ENCODE measurements around the gene CFAP99. TPM values are rescaled to one million over a fixed set of nuclear protein-coding genes. Genes with fewer than 3 reads are reported as not detected.
A peak's percentile ranks its signal among the peaks of the same experiment; 100 is the strongest.

Gene CFAP99
- total and polyA plus RNA-seq, 9 of the 15 experiments (the other 6 are each of a cell fraction or from before 2014, with no cell fraction given): 0.07 to 0.18 (median 0.09) TPM; not detected in 6

DNA sequence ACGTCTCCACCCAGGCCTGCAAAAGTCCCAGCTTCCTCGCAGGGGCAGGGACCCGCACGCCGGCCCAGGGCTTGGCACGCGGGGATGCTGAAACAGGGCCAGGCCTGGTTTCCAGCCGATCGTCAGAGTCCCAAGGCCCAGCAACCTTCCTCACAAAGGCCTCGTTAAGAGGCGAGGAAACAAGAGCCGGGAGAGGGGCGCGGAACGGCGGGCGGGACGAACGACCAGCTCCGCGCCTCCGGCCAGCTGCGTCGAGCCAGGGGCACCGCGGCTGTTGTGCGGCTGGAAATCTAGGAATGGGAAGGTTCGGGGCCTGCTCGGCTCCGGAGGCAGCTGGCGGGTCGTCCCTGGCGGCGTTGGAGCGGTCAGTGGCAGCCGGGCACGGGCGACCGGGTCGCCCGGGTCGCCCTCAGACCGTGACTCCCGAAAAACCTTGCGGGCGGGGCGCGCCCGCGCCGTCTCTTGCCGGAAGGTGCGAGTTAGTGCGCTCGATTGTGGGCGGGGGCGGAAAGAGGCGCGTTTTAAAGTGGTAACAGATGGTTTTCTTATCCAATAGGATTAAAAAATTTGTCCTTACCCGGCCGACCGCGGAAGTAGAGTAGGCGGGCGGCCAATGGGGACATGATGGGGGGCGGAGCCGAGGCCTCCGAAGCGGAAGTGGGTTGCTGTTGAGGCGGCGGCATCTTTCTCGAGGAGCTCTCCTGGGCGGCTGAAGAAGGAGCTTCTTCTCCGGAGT is 49.9 kb downstream of the CFAP99 start, which contains the start of gene RNF4 (continued):
- TF ChIP-seq, protein P1, sequence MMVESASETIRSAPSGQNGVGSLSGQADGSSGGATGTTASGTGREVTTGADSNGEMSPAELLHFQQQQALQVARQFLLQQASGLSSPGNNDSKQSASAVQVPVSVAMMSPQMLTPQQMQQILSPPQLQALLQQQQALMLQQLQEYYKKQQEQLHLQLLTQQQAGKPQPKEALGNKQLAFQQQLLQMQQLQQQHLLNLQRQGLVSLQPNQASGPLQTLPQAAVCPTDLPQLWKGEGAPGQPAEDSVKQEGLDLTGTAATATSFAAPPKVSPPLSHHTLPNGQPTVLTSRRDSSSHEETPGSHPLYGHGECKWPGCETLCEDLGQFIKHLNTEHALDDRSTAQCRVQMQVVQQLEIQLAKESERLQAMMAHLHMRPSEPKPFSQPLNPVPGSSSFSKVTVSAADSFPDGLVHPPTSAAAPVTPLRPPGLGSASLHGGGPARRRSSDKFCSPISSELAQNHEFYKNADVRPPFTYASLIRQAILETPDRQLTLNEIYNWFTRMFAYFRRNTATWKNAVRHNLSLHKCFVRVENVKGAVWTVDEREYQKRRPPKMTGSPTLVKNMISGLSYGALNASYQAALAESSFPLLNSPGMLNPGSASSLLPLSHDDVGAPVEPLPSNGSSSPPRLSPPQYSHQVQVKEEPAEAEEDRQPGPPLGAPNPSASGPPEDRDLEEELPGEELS (CRISPR knock-in tag; IDR thresholded peaks at IDR 0.05; ENCODE audit: borderline replicate concordance): no peak
- TF ChIP-seq USF1 (CRISPR knock-in tag; IDR thresholded peaks at IDR 0.05) (no peak), BRF2 (IDR thresholded peaks at IDR 0.05; ENCODE audit: borderline replicate concordance, insufficient read depth, insufficient read length) (no peak), KLF1 (tag; IDR thresholded peaks at IDR 0.05) (peak; percentile 34; the same call in 1 of the 2 replicates), NCOA4 (IDR thresholded peaks at IDR 0.05; ENCODE audit: partially characterized antibody) (no peak), ZFP36 (IDR thresholded peaks at IDR 0.05; ENCODE audit: low read depth, low read length, partially characterized antibody) (no peak), CEBPB (tag; IDR thresholded peaks at IDR 0.05) (no peak), NFRKB (IDR thresholded peaks at IDR 0.05; ENCODE audit: low read depth) (0 out of 2 replicates have a peak, but pooled peaks have one; percentile 22), ATF1 (CRISPR knock-in tag; IDR thresholded peaks at IDR 0.05) (no peak), ATF1 (tag; IDR thresholded peaks at IDR 0.05) (peak; percentile 81), CCNT2 (IDR thresholded peaks at IDR 0.05; ENCODE audit: borderline replicate concordance, extremely low read depth, insufficient read length, low read depth, low read length) (no peak), ZBED1 (IDR thresholded peaks at IDR 0.05) (no peak), DLX4 (CRISPR knock-in tag; IDR thresholded peaks at IDR 0.05) (no peak), RFX7 (CRISPR knock-in tag; IDR thresholded peaks at IDR 0.05) (no peak)
- TF ChIP-seq, protein P2, sequence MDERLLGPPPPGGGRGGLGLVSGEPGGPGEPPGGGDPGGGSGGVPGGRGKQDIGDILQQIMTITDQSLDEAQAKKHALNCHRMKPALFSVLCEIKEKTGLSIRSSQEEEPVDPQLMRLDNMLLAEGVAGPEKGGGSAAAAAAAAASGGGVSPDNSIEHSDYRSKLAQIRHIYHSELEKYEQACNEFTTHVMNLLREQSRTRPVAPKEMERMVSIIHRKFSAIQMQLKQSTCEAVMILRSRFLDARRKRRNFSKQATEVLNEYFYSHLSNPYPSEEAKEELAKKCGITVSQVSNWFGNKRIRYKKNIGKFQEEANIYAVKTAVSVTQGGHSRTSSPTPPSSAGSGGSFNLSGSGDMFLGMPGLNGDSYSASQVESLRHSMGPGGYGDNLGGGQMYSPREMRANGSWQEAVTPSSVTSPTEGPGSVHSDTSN (CRISPR knock-in tag; IDR thresholded peaks at IDR 0.05; ENCODE audit: low read depth): peak; percentile 31; the same call in 1 of the 2 replicates
- TF ChIP-seq, protein P2 (tag; conservative IDR thresholded peaks at IDR 0.05; ENCODE audit: low read depth): peak; percentile 92
- TF ChIP-seq, protein P3, sequence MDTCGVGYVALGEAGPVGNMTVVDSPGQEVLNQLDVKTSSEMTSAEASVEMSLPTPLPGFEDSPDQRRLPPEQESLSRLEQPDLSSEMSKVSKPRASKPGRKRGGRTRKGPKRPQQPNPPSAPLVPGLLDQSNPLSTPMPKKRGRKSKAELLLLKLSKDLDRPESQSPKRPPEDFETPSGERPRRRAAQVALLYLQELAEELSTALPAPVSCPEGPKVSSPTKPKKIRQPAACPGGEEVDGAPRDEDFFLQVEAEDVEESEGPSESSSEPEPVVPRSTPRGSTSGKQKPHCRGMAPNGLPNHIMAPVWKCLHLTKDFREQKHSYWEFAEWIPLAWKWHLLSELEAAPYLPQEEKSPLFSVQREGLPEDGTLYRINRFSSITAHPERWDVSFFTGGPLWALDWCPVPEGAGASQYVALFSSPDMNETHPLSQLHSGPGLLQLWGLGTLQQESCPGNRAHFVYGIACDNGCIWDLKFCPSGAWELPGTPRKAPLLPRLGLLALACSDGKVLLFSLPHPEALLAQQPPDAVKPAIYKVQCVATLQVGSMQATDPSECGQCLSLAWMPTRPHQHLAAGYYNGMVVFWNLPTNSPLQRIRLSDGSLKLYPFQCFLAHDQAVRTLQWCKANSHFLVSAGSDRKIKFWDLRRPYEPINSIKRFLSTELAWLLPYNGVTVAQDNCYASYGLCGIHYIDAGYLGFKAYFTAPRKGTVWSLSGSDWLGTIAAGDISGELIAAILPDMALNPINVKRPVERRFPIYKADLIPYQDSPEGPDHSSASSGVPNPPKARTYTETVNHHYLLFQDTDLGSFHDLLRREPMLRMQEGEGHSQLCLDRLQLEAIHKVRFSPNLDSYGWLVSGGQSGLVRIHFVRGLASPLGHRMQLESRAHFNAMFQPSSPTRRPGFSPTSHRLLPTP (IDR thresholded peaks at IDR 0.05; ENCODE audit: borderline replicate concordance, extremely low read depth, insufficient read length): no peak

Measured in K562 (cell line).